Measurements from ENCODE around the gene KNDC1.

KNDC1 gene

GRCh38 chr10:133179128-133179520, 19.1 kb downstream of the KNDC1 start:
- DNase-seq: no peak

GRCh38 chr10:133179651-133180050, 19.6 kb downstream of the KNDC1 start:
- no peak for DNase-seq

- no peak for DNase-seq
Measured at GRCh38 chr10:133180192-133180964, 20.4 kb downstream of the KNDC1 start.

GRCh38 chr10:133180965-133181639, 21.1 kb downstream of the KNDC1 start:
- no peak for DNase-seq

- DNase-seq: no peak
Measured at GRCh38 chr10:133182190-133182589, 22.2 kb downstream of the KNDC1 start.

- DNase-seq: no peak
Measured at GRCh38 chr10:133182791-133183645, 23.0 kb downstream of the KNDC1 start.

GRCh38 chr10:133183646-133184378, 23.8 kb downstream of the KNDC1 start:
- DNase-seq: no peak

- no peak for DNase-seq
Measured at GRCh38 chr10:133184591-133185244, 24.7 kb downstream of the KNDC1 start.

- no peak for DNase-seq
Measured at GRCh38 chr10:133185421-133185820, 25.4 kb downstream of the KNDC1 start.

- no peak for DNase-seq
Measured at GRCh38 chr10:133185916-133186315, 25.9 kb downstream of the KNDC1 start.

GRCh38 chr10:133186416-133187090, 26.5 kb downstream of the KNDC1 start:
- DNase-seq: no peak

GRCh38 chr10:133187091-133187905, 27.3 kb downstream of the KNDC1 start:
- no peak for DNase-seq

- no peak for DNase-seq
Measured at GRCh38 chr10:133187906-133188681, 28.1 kb downstream of the KNDC1 start.

GRCh38 chr10:133189256-133189655, 29.2 kb downstream of the KNDC1 start:
- DNase-seq: no peak

GRCh38 chr10:133189726-133190125, 29.7 kb downstream of the KNDC1 start:
- no peak for DNase-seq

GRCh38 chr10:133190225-133190624, 30.2 kb downstream of the KNDC1 start:
- DNase-seq: no peak

GRCh38 chr10:133191651-133192050, 31.6 kb downstream of the KNDC1 start:
- no peak for DNase-seq

GRCh38 chr10:133194151-133194550, 34.1 kb downstream of the KNDC1 start:
- DNase-seq: no peak

- no peak for DNase-seq
Measured at GRCh38 chr10:133195096-133195495, 35.1 kb downstream of the KNDC1 start.

GRCh38 chr10:133195611-133196010, 35.6 kb downstream of the KNDC1 start:
- no peak for DNase-seq
